Prostate gland (tissue), 2 donors: Measurements from ENCODE around the gene POMGNT1.

ENCODE experiments used
- POLR2A ChIP-seq: fragments of 450-650 bp; IDR thresholded peaks from one replicate; pipeline ENCODE4 v1.6.1; 2016; ENCODE audit warnings: antibody characterized with exemption, mild to moderate bottlenecking
- TF ChIP-seq, protein P1 (sequence below), 4 experiments: fragments of 200-600 bp in 2 of 4; fragments of 450-650 bp in 2 of 4; sonication (generic) in 2 of 4; IDR thresholded peaks; 1 replicate in 3 of 4; 2 replicates in 1 of 4; pipeline ENCODE4 v1.5.1; 2016 to 2019; ENCODE audit warnings: antibody characterized with exemption in 4 of 4, mild to moderate bottlenecking in 2 of 4, moderate library complexity in 2 of 4

DNA sequence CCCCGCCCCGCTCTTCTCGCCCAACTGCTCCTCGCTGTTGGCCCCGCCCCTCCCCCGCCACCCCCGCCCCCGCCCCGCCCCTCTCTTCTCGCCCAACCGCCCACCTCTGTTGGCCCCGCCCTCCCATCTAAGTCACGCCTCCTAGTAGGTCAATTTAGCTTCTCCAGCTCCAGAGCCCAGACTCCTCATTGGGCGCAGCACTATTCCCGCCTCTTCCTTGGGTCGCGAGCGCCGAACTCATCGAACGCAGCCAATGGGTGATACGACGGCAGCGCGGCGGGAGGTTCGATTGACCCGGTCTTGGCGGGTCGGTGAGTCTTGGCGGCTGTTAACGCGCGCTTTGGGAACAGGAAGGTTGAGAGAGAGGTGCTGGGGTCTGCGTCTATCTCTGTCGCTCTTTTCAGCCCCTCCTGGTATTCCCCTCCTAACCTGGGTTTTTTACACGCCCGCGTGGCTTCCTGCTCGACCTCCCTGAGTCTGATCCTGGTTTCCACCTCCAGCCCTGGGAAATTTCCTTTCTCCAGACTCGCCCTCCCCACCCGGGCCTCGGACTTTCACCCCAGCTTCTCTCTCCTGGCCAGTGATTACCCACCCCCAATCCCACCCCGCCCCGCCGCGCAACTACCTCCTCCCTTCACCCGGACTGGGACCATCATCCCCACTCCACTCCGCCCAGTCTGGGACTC, 49.3 kb upstream of the POMGNT1 start, which contains the start of gene RAD54L:
- TF ChIP-seq, protein P1, sequence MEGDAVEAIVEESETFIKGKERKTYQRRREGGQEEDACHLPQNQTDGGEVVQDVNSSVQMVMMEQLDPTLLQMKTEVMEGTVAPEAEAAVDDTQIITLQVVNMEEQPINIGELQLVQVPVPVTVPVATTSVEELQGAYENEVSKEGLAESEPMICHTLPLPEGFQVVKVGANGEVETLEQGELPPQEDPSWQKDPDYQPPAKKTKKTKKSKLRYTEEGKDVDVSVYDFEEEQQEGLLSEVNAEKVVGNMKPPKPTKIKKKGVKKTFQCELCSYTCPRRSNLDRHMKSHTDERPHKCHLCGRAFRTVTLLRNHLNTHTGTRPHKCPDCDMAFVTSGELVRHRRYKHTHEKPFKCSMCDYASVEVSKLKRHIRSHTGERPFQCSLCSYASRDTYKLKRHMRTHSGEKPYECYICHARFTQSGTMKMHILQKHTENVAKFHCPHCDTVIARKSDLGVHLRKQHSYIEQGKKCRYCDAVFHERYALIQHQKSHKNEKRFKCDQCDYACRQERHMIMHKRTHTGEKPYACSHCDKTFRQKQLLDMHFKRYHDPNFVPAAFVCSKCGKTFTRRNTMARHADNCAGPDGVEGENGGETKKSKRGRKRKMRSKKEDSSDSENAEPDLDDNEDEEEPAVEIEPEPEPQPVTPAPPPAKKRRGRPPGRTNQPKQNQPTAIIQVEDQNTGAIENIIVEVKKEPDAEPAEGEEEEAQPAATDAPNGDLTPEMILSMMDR (IDR thresholded peaks at IDR 0.05) = no peak
- peak; percentile 6 for TF ChIP-seq POLR2A
